IMR-90 (cell line): ENCODE data around the gene FBN1. TPM values are rescaled to one million over a fixed set of nuclear protein-coding genes. Genes with fewer than 3 reads are reported as not detected.

ENCODE experiments used
- ATAC-seq: fragments of 200-7000 bp; cut with Tn5 transposase; 2 replicates; pipeline ENCODE4 v1.9.1; 2020; ENCODE audit warnings: low read depth, mild to moderate bottlenecking, moderate library complexity
- BruUV-seq: library from RNA; stranded (reverse); fragments of 400-500 nt; replicated peaks from 2 replicates; lab custom pipeline; 2021; lab: Mats Ljungman, UMichigan
- CTCF ChIA-PET: fragments of 300-600 bp; formaldehyde crosslinking; extraction: SDS; loops from one replicate; lab custom pipeline; 2021; ENCODE audit warnings: antibody characterized with exemption; lab: Yijun Ruan, JAX
- POLR2A ChIA-PET: fragments of 300-600 bp; sonication (Branson Sonifier 250); formaldehyde crosslinking; loops from one replicate; lab custom pipeline; 2022; ENCODE audit warnings: antibody characterized with exemption; ENCODE audit not compliant: unreplicated experiment; lab: Charles Lee
- DNase-seq: peaks from one replicate; pipeline ENCODE4 v3.0.0; 2013
- H2AFZ ChIP-seq: replicated peaks from 2 replicates; pipeline ENCODE3; 2013; ENCODE audit warnings: low read length, mild to moderate bottlenecking; ENCODE audit not compliant: poor library complexity
- H2AK5ac ChIP-seq: 2 replicates; pipeline ENCODE4 v1.6.1; 2013; ENCODE audit warnings: low read depth, low read length, inconsistent platforms
- H2AK9ac ChIP-seq: replicated peaks from 2 replicates; pipeline ENCODE3; 2013; ENCODE audit warnings: mild to moderate bottlenecking, low read depth, low read length, moderate library complexity; ENCODE audit not compliant: poor library complexity
- H2BK120ac ChIP-seq: 2 replicates; pipeline ENCODE4 v1.6.1; 2013; ENCODE audit warnings: low read depth, low read length, inconsistent platforms
- H2BK15ac ChIP-seq: 3 replicates; pipeline ENCODE4 v1.6.1; 2013; ENCODE audit warnings: low read depth, low read length, inconsistent platforms
- H2BK20ac ChIP-seq: 2 replicates; pipeline ENCODE4 v1.6.1; 2013; ENCODE audit warnings: low read depth, mild to moderate bottlenecking, inconsistent platforms, low read length, moderate library complexity
- H2BK5ac ChIP-seq: 2 replicates; pipeline ENCODE4 v1.6.1; 2013; ENCODE audit warnings: mild to moderate bottlenecking, low read depth, low read length, inconsistent platforms; ENCODE audit not compliant: poor library complexity, severe bottlenecking
- H3K14ac ChIP-seq: replicated peaks from 2 replicates; pipeline ENCODE4 v1.6.1; 2013; ENCODE audit warnings: low read depth, low read length, inconsistent platforms
- H3K18ac ChIP-seq: 2 replicates; pipeline ENCODE4 v1.6.1; 2013; ENCODE audit warnings: low read depth, low read length, control low read depth
- H3K23ac ChIP-seq: 2 replicates; pipeline ENCODE4 v1.6.1; 2013; ENCODE audit warnings: low read depth, low read length, inconsistent platforms
- H3K27ac ChIP-seq: 2 replicates; pipeline ENCODE4 v1.5.1; 2013; ENCODE audit warnings: mild to moderate bottlenecking, control low read depth, low read length; ENCODE audit not compliant: insufficient read depth
- H3K27me3 ChIP-seq: 2 replicates; pipeline ENCODE4 v1.6.1; 2013; ENCODE audit warnings: low read length; ENCODE audit not compliant: control insufficient read depth, insufficient read depth
- H3K36me3 ChIP-seq: 2 replicates; pipeline ENCODE4 v1.6.1; 2013; ENCODE audit warnings: low read length, mixed read lengths; ENCODE audit not compliant: control insufficient read depth, insufficient read depth
- H3K4ac ChIP-seq: 2 replicates; pipeline ENCODE4 v1.6.1; 2013; ENCODE audit warnings: low read depth, low read length, inconsistent platforms
- H3K4me1 ChIP-seq: 2 replicates; pipeline ENCODE4 v1.6.1; 2013; ENCODE audit warnings: low read length, mixed read lengths; ENCODE audit not compliant: control insufficient read depth, insufficient read depth
- H3K4me2 ChIP-seq: 2 replicates; pipeline ENCODE4 v1.6.1; 2013; ENCODE audit warnings: low read depth, mild to moderate bottlenecking, control low read depth, low read length, moderate library complexity
- H3K4me3 ChIP-seq: 2 replicates; pipeline ENCODE4 v1.5.1; 2013; ENCODE audit warnings: low read depth, mild to moderate bottlenecking, control low read depth, low read length, moderate library complexity; ENCODE audit not compliant: insufficient read depth
- H3K56ac ChIP-seq: 2 replicates; pipeline ENCODE4 v1.6.1; 2013; ENCODE audit warnings: low read length, inconsistent platforms; ENCODE audit not compliant: insufficient read depth; ENCODE audit errors: extremely low read depth
- H3K79me1 ChIP-seq, 2 experiments: 2 replicates each; pipeline ENCODE4 v1.6.1; 2013; ENCODE audit warnings: low read length in 2 of 2, inconsistent platforms in 1 of 2, low read depth in 1 of 2
- H3K9ac ChIP-seq: 2 replicates; pipeline ENCODE4 v1.6.1; 2013; ENCODE audit warnings: low read depth, low read length, control low read depth
- H3K9me1 ChIP-seq: 2 replicates; pipeline ENCODE4 v1.6.1; 2013; ENCODE audit warnings: low read length, inconsistent platforms; ENCODE audit not compliant: insufficient read depth
- H3K9me3 ChIP-seq: 2 replicates; pipeline ENCODE4 v1.6.1; 2013; ENCODE audit warnings: low read length; ENCODE audit not compliant: control insufficient read depth, insufficient read depth
- H4K20me1 ChIP-seq: 2 replicates; pipeline ENCODE4 v1.6.1; 2013; ENCODE audit warnings: low read length, inconsistent platforms; ENCODE audit not compliant: insufficient read depth
- H4K5ac ChIP-seq: 2 replicates; pipeline ENCODE4 v1.6.1; 2013; ENCODE audit warnings: mild to moderate bottlenecking, low read depth, low read length, control low read depth
- H4K8ac ChIP-seq, 2 experiments: 2 replicates each; pipeline ENCODE4 v1.6.1; 2013; ENCODE audit warnings: low read depth in 2 of 2, low read length in 2 of 2, control low read depth in 1 of 2, inconsistent platforms in 1 of 2
- H4K91ac ChIP-seq: 2 replicates; pipeline ENCODE4 v1.6.1; 2013; ENCODE audit warnings: low read depth, low read length, inconsistent platforms; ENCODE audit not compliant: insufficient read depth
- CEBPB ChIP-seq: IDR thresholded peaks from 2 replicates; pipeline ENCODE4 v1.6.1; 2012; ENCODE audit warnings: low read depth, low read length, improper control_type of control experiment
- MAFK ChIP-seq: IDR thresholded peaks from 2 replicates; pipeline ENCODE4 v1.6.1; 2012; ENCODE audit warnings: low read depth, low read length, improper control_type of control experiment
- MAZ ChIP-seq: IDR thresholded peaks from 2 replicates; pipeline ENCODE4 v1.6.1; 2012; ENCODE audit warnings: low read depth, mild to moderate bottlenecking, low read length, improper control_type of control experiment, moderate library complexity, borderline replicate concordance
- WGBS, 2 experiments: methylation state at CpG; one replicate each; pipeline versions ENCODE4 v1.1.5 to v1.1.7; 2013; ENCODE audit warnings: missing lambda C conversion rate in 2 of 2; ENCODE audit not compliant: insufficient read length in 1 of 2; ENCODE audit errors: extremely low coverage in 2 of 2; 5-methylcytosine and 5-hydroxymethylcytosine counted together
- dilution Hi-C: fragments of 300-500 bp; cut with HindIII; formaldehyde crosslinking; loops from one replicate; pipeline ENCODE4 v1.14.3; 2018; ENCODE audit warnings: low sequenced_read_pairs; ENCODE audit not compliant: unreplicated experiment
- in situ Hi-C: fragments of 300-500 bp; cut with MboI; formaldehyde crosslinking; loops from 3 replicates; pipeline ENCODE4 v1.14.3; 2019; ENCODE audit warnings: low sequenced_read_pairs, inconsistent platforms, mixed read lengths
- intact Hi-C: fragments of 100-400 bp; cut with micrococcal nuclease; formaldehyde crosslinking; loops from 2 replicates; pipeline ENCODE4 v1.10.0; 2022
- polyA plus RNA-seq, 3 experiments: library from polyadenylated mRNA; depleted of rRNA; stranded (reverse); fragments of >200 nt; gene quantifications; 2 replicates each; pipeline ENCODE4 v1.2.3, GENCODE V29; 2012; ENCODE audit warnings: low replicate concordance in 1 of 3
- total RNA-seq: library from RNA; depleted of rRNA; stranded (reverse); fragments of >200 nt; gene quantifications from 2 replicates; pipeline ENCODE4 v1.2.3, GENCODE V29; 2012; rRNA removed

FBN1 gene
- total and polyA plus RNA-seq, 2 of the 4 experiments (the other 2 are of a cell fraction): 134 to 283 TPM

DNA sequence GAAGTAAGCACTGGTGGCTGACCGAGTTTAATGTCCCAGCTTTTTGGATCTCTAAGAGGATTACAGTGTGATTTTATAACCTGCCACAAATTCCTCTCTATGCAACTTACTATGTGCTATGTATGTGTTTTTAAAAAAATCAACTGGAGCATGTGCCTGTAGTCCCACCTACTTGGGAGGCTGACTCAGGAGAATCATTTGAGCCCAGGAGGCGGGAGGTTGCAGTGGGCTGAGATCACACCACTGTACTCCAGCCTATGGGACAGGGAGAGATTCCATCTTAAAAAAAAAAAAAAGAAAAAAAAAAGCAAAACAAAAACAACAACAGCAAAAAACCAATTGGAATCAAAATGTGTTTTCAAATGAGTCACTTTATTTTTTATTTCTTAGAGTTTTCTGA, 284.7 kb downstream of the FBN1 start:
- Histone ChIP-seq H4K5ac (no peak overlapping the region), H3K9me3 (peaks cover 2% of the 10 kb centered on the region; the same call in 1 of the 2 replicates), H3K27ac (no peak overlapping the region), H3K56ac (no peak overlapping the region), H2AFZ (no peak overlapping the region), H2BK120ac (no peak overlapping the region), H3K14ac (no peak overlapping the region), H3K4ac (no peak overlapping the region), H4K20me1 (no peaks in the 10 kb centered on the region), H2BK15ac (no peak overlapping the region), H2AK5ac (no peak overlapping the region), H3K4me1 (peaks cover 8% of the 10 kb centered on the region), H3K23ac (no peak overlapping the region), H3K4me3 (no peak overlapping the region), H3K36me3 (no peaks in the 10 kb centered on the region), H3K9ac (no peak overlapping the region), H2BK20ac (no peak overlapping the region), H3K4me2 (no peak overlapping the region), H3K9me1 (no peaks in the 10 kb centered on the region), H3K18ac (no peak overlapping the region), H4K8ac (no peak overlapping the region), H2BK5ac (no peak overlapping the region), H2AK9ac (no peak overlapping the region), H3K27me3 (no peaks in the 10 kb centered on the region), H3K79me1 (no peaks in the 10 kb centered on the region), H4K91ac (no peak overlapping the region)
- in situ Hi-C loops: loop anchor here (5.0 to 25.0 kb wide), 3 partner anchors 51 to 1784 kb away; partner anchors contain the start of gene SHC4
- no TSS peak for BruUV-seq
- intact Hi-C loops: no loop called here
- dilution Hi-C loops: no loop called here
- POLR2A ChIA-PET: no interaction called here
- DNase-seq (peak; percentile 32), ATAC-seq (no peak)
- TF ChIP-seq MAZ (no peak), MAFK (no peak), CEBPB (no peak)
- no CpG with 5 or more reads among the region's 2 CpGs for WGBS, 2 experiments
- CTCF ChIA-PET: no interaction called here

Other genes starting within 250 kb of the FBN1 start
- gene CEP152, start 165.4 kb upstream of the FBN1 start, total RNA-seq: 7.3 and 10.3 TPM in 2 replicates
- 1.4 and 2.1 TPM in 2 replicates for gene CEP152, start 165.4 kb upstream of the FBN1 start, polyA plus RNA-seq (2012; rRNA removed)
- 147 and 308 TPM in 2 replicates for gene EID1, start 232.4 kb upstream of the FBN1 start, total RNA-seq
- 162 and 191 TPM in 2 replicates for gene EID1, start 232.4 kb upstream of the FBN1 start, polyA plus RNA-seq (2012; rRNA removed)